ENCODE results near the gene NPPB.
A peak's percentile ranks its signal among the peaks of the same experiment; 100 is the strongest.
"Not testable (repeated sequence)": the region's sequence is repeated elsewhere in the genome, so short reads cannot be mapped to it uniquely, and the experiment has no call there.

NPPB gene

DNA sequence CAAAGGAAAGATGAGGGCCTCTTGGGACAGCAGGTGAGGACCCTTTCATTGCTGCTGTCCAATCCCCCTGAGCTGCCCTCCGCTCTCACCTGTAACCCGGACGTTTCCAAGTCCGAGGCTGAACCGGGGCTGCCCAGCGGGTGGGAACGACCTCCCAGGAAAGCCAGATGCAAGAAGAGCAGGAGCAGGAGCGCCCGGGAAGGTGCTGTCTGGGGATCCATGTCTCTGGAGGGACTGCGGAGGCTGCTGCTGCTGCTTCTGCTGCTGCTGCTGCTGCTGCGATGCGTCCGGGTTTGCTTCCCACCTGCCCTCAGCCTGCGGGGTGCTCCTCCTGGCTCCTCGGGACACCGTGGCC lies at the start of gene NPPB:
NPPB (minus strand) TSS at position 333 of the 355 bp plus-strand sequence; CDS start at position 221, 112 bp downstream.
- DNase-seq (ENCODE audit: low read depth in 2 of 2), result no peak
- no peak for TF ChIP-seq CTCF (IDR thresholded peaks at IDR 0.05; ENCODE audit: low read depth, low read length)
- H3K4me3 ChIP-seq (replicated peaks in 1 of 2; ENCODE audit: low read depth in 2 of 2, low read length in 2 of 2), result no peak within 1 kb of the TSS

- peak overlapping the region; percentile 53 to 61 for H3K4me3 ChIP-seq (replicated peaks in 1 of 2; ENCODE audit: low read depth in 2 of 2, low read length in 2 of 2)
- TF ChIP-seq CTCF (IDR thresholded peaks at IDR 0.05; ENCODE audit: low read depth, low read length), result no peak
- DNase-seq (ENCODE audit: low read depth in 2 of 2), result peak; percentile 98 to 99
Observed at GRCh38 chr1:11908095-11908675, 49.4 kb upstream of the NPPB start.

GRCh38 chr1:11907275-11908094 lies 48.7 kb upstream of the NPPB start:
- no peak overlapping the region for H3K4me3 ChIP-seq (replicated peaks in 1 of 2; ENCODE audit: low read depth in 2 of 2, low read length in 2 of 2)
- TF ChIP-seq CTCF (IDR thresholded peaks at IDR 0.05; ENCODE audit: low read depth, low read length), result peak; percentile 80
- DNase-seq (ENCODE audit: low read depth in 2 of 2), result peak; percentile 97

- no peak for TF ChIP-seq CTCF (IDR thresholded peaks at IDR 0.05; ENCODE audit: low read depth, low read length)
Observed at GRCh38 chr1:11906870-11907269, 48.1 kb upstream of the NPPB start.

GRCh38 chr1:11904978-11905377 lies 46.2 kb upstream of the NPPB start:
- H3K4me3 ChIP-seq (replicated peaks in 1 of 2; ENCODE audit: low read depth in 2 of 2, low read length in 2 of 2), result no peak overlapping the region
- no peak for DNase-seq (ENCODE audit: low read depth in 2 of 2)
- no peak for TF ChIP-seq CTCF (IDR thresholded peaks at IDR 0.05; ENCODE audit: low read depth, low read length)

More at GRCh38 chr1:11906870-11907269, 48.1 kb upstream of the NPPB start:
- no peak overlapping the region for H3K4me3 ChIP-seq (replicated peaks in 1 of 2; ENCODE audit: low read depth in 2 of 2, low read length in 2 of 2)
- no peak for DNase-seq (ENCODE audit: low read depth in 2 of 2)

- not testable (repeated sequence) for DNase-seq (ENCODE audit: low read depth in 2 of 2)
Observed at GRCh38 chr1:11904156-11904555, 45.4 kb upstream of the NPPB start.

DNA sequence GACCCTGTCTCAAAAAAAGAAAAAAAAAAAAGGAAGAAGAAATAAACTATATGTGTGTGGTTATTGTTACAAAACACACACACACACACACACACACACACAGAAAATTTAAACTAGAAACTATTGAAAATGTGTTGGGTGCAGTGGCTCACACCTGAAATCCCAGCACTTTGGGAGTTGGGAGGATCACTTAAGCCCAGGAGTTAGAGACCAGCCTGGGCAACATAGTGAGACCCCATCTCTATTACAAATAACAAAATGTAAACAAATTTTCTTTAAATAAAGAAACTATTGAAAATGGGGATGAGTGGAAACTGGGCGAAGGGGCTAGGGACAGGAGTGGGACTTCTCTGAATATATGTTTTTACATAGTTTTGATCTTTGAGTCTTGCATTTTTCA lies 44.5 kb upstream of the NPPB start:
- TF ChIP-seq CTCF (IDR thresholded peaks at IDR 0.05; ENCODE audit: low read depth, low read length), result no peak
- DNase-seq (ENCODE audit: low read depth in 2 of 2), result no peak
- H3K4me3 ChIP-seq (replicated peaks in 1 of 2; ENCODE audit: low read depth in 2 of 2, low read length in 2 of 2), result no peak overlapping the region

More at GRCh38 chr1:11904156-11904555, 45.4 kb upstream of the NPPB start:
- H3K4me3 ChIP-seq (replicated peaks in 1 of 2; ENCODE audit: low read depth in 2 of 2, low read length in 2 of 2), result not testable (repeated sequence)

DNA sequence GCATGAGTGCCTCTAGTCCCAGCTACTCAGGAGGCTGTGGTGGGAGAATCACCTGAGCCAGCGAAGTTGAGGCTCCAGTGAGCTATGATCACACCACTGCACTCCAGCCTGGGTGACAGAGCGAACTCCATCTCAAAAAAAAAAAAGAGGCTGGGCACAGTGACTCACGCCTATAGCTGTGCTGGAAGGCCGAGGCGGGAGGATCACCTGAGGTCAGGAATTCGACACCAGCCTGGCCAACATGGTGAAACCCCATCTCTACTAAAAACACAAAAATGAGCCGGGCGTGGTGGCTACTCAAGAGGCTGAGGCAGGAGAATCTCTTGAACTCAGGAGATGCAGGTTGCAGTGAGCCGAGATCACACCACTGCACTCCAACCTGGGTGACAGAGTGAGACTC lies 42.7 kb upstream of the NPPB start:
- not testable (repeated sequence) for DNase-seq (ENCODE audit: low read depth in 2 of 2); H3K4me3 ChIP-seq (replicated peaks in 1 of 2; ENCODE audit: low read depth in 2 of 2, low read length in 2 of 2)
